ENCODE results near the gene CHRM2. TPM values are rescaled to one million over a fixed set of nuclear protein-coding genes. Genes with fewer than 3 reads are reported as not detected.

CHRM2 gene
- polyA plus RNA-seq, 1 of the 3 experiments (the other 2 are of a cell fraction): 0.23 TPM

DNA sequence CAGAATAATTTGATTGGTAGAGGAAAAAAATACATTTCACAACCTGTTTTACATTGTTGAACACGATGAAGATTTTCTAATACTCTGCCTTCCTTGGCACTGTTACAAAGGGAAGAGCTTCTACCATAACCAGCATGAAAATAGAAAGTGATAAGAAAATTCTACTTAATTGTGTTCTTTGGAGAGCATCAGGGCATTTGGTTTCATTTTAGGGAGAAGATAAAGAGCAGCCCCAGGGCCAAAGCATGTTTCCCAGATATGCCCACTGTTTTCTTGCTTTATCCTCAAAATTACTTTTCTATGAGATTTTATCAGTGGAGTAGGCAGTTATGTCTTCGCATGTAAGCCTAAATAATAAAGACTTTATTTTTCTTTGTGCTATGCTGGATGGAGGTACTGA lies 9.5 kb downstream of the CHRM2 start (continued):
- TF ChIP-seq, protein P1, sequence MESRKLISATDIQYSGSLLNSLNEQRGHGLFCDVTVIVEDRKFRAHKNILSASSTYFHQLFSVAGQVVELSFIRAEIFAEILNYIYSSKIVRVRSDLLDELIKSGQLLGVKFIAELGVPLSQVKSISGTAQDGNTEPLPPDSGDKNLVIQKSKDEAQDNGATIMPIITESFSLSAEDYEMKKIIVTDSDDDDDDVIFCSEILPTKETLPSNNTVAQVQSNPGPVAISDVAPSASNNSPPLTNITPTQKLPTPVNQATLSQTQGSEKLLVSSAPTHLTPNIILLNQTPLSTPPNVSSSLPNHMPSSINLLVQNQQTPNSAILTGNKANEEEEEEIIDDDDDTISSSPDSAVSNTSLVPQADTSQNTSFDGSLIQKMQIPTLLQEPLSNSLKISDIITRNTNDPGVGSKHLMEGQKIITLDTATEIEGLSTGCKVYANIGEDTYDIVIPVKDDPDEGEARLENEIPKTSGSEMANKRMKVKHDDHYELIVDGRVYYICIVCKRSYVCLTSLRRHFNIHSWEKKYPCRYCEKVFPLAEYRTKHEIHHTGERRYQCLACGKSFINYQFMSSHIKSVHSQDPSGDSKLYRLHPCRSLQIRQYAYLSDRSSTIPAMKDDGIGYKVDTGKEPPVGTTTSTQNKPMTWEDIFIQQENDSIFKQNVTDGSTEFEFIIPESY (IDR thresholded peaks at IDR 0.05; ENCODE audit: borderline replicate concordance, low read depth): no peak
- TF ChIP-seq MEF2A (IDR thresholded peaks at IDR 0.05; ENCODE audit: borderline replicate concordance, low read depth) (no peak), RXRA (IDR thresholded peaks at IDR 0.05; ENCODE audit: borderline replicate concordance, low read depth) (no peak), EZH2phosphoT487 (IDR thresholded peaks at IDR 0.05; ENCODE audit: borderline replicate concordance, low read depth) (no peak), RAD21 (IDR thresholded peaks at IDR 0.05; ENCODE audit: low read length) (no peak), NFIC (IDR thresholded peaks at IDR 0.05; ENCODE audit: borderline replicate concordance) (peak; percentile 27; the same call in 1 of the 2 replicates), CHD2 (IDR thresholded peaks at IDR 0.05; ENCODE audit: low read length, partially characterized antibody) (peak; percentile 83), EP300 (IDR thresholded peaks at IDR 0.05; ENCODE audit: borderline replicate concordance in 1 of 2, low read depth in 1 of 2, low read length in 1 of 2) (peak in 1 of 2 experiments; percentile 94; a peak in 2 of 4 replicates), TAF1 (IDR thresholded peaks at IDR 0.05; ENCODE audit: borderline replicate concordance, low read depth, low read length) (no peak), FOXM1 (IDR thresholded peaks at IDR 0.05; ENCODE audit: low read depth) (no peak), FOSL2 (IDR thresholded peaks at IDR 0.05; ENCODE audit: borderline replicate concordance, low read depth) (no peak), FOXJ3 (CRISPR knock-in tag; IDR thresholded peaks at IDR 0.05) (peak; percentile 94), SIN3A (IDR thresholded peaks at IDR 0.05; ENCODE audit: borderline replicate concordance, low read depth, low read length) (no peak), TCF12 (IDR thresholded peaks at IDR 0.05) (peak; percentile 68), NRF1 (IDR thresholded peaks at IDR 0.05; ENCODE audit: low read depth, low read length) (no peak), RFX5 (IDR thresholded peaks at IDR 0.05; ENCODE audit: low read length) (no peak), JUND (IDR thresholded peaks at IDR 0.05) (no peak)
- TF ChIP-seq, protein P2, sequence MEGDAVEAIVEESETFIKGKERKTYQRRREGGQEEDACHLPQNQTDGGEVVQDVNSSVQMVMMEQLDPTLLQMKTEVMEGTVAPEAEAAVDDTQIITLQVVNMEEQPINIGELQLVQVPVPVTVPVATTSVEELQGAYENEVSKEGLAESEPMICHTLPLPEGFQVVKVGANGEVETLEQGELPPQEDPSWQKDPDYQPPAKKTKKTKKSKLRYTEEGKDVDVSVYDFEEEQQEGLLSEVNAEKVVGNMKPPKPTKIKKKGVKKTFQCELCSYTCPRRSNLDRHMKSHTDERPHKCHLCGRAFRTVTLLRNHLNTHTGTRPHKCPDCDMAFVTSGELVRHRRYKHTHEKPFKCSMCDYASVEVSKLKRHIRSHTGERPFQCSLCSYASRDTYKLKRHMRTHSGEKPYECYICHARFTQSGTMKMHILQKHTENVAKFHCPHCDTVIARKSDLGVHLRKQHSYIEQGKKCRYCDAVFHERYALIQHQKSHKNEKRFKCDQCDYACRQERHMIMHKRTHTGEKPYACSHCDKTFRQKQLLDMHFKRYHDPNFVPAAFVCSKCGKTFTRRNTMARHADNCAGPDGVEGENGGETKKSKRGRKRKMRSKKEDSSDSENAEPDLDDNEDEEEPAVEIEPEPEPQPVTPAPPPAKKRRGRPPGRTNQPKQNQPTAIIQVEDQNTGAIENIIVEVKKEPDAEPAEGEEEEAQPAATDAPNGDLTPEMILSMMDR (IDR thresholded peaks at IDR 0.05): no peak
- TF ChIP-seq, protein P3, sequence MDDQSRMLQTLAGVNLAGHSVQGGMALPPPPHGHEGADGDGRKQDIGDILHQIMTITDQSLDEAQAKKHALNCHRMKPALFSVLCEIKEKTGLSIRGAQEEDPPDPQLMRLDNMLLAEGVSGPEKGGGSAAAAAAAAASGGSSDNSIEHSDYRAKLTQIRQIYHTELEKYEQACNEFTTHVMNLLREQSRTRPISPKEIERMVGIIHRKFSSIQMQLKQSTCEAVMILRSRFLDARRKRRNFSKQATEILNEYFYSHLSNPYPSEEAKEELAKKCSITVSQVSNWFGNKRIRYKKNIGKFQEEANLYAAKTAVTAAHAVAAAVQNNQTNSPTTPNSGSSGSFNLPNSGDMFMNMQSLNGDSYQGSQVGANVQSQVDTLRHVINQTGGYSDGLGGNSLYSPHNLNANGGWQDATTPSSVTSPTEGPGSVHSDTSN (IDR thresholded peaks at IDR 0.05): no peak
- TF ChIP-seq, protein P4, sequence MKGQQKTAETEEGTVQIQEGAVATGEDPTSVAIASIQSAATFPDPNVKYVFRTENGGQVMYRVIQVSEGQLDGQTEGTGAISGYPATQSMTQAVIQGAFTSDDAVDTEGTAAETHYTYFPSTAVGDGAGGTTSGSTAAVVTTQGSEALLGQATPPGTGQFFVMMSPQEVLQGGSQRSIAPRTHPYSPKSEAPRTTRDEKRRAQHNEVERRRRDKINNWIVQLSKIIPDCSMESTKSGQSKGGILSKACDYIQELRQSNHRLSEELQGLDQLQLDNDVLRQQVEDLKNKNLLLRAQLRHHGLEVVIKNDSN (IDR thresholded peaks at IDR 0.05; ENCODE audit: borderline replicate concordance, low read depth): no peak
- TF ChIP-seq, protein P5, sequence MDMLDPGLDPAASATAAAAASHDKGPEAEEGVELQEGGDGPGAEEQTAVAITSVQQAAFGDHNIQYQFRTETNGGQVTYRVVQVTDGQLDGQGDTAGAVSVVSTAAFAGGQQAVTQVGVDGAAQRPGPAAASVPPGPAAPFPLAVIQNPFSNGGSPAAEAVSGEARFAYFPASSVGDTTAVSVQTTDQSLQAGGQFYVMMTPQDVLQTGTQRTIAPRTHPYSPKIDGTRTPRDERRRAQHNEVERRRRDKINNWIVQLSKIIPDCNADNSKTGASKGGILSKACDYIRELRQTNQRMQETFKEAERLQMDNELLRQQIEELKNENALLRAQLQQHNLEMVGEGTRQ (IDR thresholded peaks at IDR 0.05; ENCODE audit: borderline replicate concordance, low read depth, low read length): no peak
